Activated T-cell treated with anti-CD3 and anti-CD28 coated beads, Interleukin-2, amount 50 U/mL, for 48 hours (primary cell): ENCODE data around the gene FGF3.

Experiments used
- DNase-seq, 2 experiments: peaks; one replicate each; pipeline ENCODE4 v3.0.0-alpha.2; 2020

Gene FGF3

GRCh38 chr11:69823641-69824265 lies 4.5 kb upstream of the FGF3 start:
- DNase-seq, result no peak

- DNase-seq, result no peak
Measured at GRCh38 chr11:69822676-69823494, 3.7 kb upstream of the FGF3 start.

GRCh38 chr11:69821511-69822040 lies 2.4 kb upstream of the FGF3 start:
- no peak for DNase-seq

GRCh38 chr11:69820441-69820840 lies 1.2 kb upstream of the FGF3 start:
- no peak for DNase-seq

- DNase-seq, result no peak
Measured at GRCh38 chr11:69819541-69820070, 390 bp upstream of the FGF3 start.

GRCh38 chr11:69818231-69818602 lies 999 bp downstream of the FGF3 start:
- no peak for DNase-seq

- DNase-seq, result no peak
Measured at GRCh38 chr11:69817265-69818230, 1.7 kb downstream of the FGF3 start.

- DNase-seq, result no peak
Measured at GRCh38 chr11:69816671-69817070, 2.5 kb downstream of the FGF3 start.

GRCh38 chr11:69815973-69816372 lies 3.2 kb downstream of the FGF3 start:
- no peak for DNase-seq

- DNase-seq, result no peak
Measured at GRCh38 chr11:69814902-69815301, 4.3 kb downstream of the FGF3 start.

GRCh38 chr11:69814411-69814810 lies 4.8 kb downstream of the FGF3 start:
- no peak for DNase-seq

GRCh38 chr11:69813839-69814238 lies 5.4 kb downstream of the FGF3 start:
- DNase-seq, result no peak

GRCh38 chr11:69812946-69813345 lies 6.3 kb downstream of the FGF3 start:
- DNase-seq, result no peak

GRCh38 chr11:69812256-69812655 lies 7.0 kb downstream of the FGF3 start:
- DNase-seq, result no peak

- DNase-seq, result no peak
Measured at GRCh38 chr11:69811431-69811830, 7.8 kb downstream of the FGF3 start.

- DNase-seq, result no peak
Measured at GRCh38 chr11:69810289-69811118, 8.7 kb downstream of the FGF3 start.

- no peak for DNase-seq
Measured at GRCh38 chr11:69808667-69809086, 10.5 kb downstream of the FGF3 start.

GRCh38 chr11:69807106-69807815 lies 12.0 kb downstream of the FGF3 start:
- no peak for DNase-seq

GRCh38 chr11:69804769-69805508 lies 14.3 kb downstream of the FGF3 start:
- DNase-seq, result no peak

GRCh38 chr11:69803604-69804218 lies 15.5 kb downstream of the FGF3 start:
- DNase-seq, result no peak
